ENCODE measurements around the gene RUFY4.
"Not testable (repeated sequence)": the region's sequence is repeated elsewhere in the genome, so short reads cannot be mapped to it uniquely, and the experiment has no call there.

RUFY4 gene

GRCh38 chr2:218097975-218098374 lies 28.9 kb downstream of the RUFY4 start:
- Histone ChIP-seq H3K4me3 (ENCODE audit: low read length, poor library complexity, severe bottlenecking) (no peak overlapping the region), H4K20me1 (ENCODE audit: insufficient read depth, low read length, poor library complexity, severe bottlenecking) (no peaks in the 10 kb centered on the region), H3K4me1 (ENCODE audit: insufficient read depth, low read length, poor library complexity, severe bottlenecking) (no peaks in the 10 kb centered on the region), H3K9me3 (ENCODE audit: insufficient read depth, low read depth, low read length) (no peaks in the 10 kb centered on the region), H3K79me2 (ENCODE audit: insufficient read depth, low read length) (no peaks in the 10 kb centered on the region), H3K9me2 (replicated peaks; ENCODE audit: low read depth, low read length) (no peaks in the 10 kb centered on the region), H3K36me3 (ENCODE audit: insufficient read depth, low read length) (no peaks in the 10 kb centered on the region), H3K4me2 (ENCODE audit: low read depth, low read length, poor library complexity, severe bottlenecking) (no peak overlapping the region), H3K27me3 (ENCODE audit: insufficient read depth, low read length, poor library complexity, severe bottlenecking) (no peaks in the 10 kb centered on the region), H3K9ac (ENCODE audit: low read depth, low read length, poor library complexity, severe bottlenecking) (no peak overlapping the region), H2AFZ (ENCODE audit: low read length) (no peak overlapping the region), H3F3A (ENCODE audit: low read depth) (no peaks in the 10 kb centered on the region)
- TF ChIP-seq CTCF (conservative IDR thresholded peaks at IDR 0.05; ENCODE audit: low read length), result no peak
- TF ChIP-seq EZH2phosphoT487 (IDR thresholded peaks at IDR 0.05; ENCODE audit: borderline replicate concordance), result no peak

- not testable (repeated sequence) for H4K20me1 ChIP-seq (ENCODE audit: insufficient read depth, low read length, poor library complexity, severe bottlenecking); H3K4me1 ChIP-seq (ENCODE audit: insufficient read depth, low read length, poor library complexity, severe bottlenecking); H3K4me3 ChIP-seq (ENCODE audit: low read length, poor library complexity, severe bottlenecking); H2AFZ ChIP-seq (ENCODE audit: low read length); H3K79me2 ChIP-seq (ENCODE audit: insufficient read depth, low read length); H3K9ac ChIP-seq (ENCODE audit: low read depth, low read length, poor library complexity, severe bottlenecking); H3K36me3 ChIP-seq (ENCODE audit: insufficient read depth, low read length); H3K4me2 ChIP-seq (ENCODE audit: low read depth, low read length, poor library complexity, severe bottlenecking); H3K27me3 ChIP-seq (ENCODE audit: insufficient read depth, low read length, poor library complexity, severe bottlenecking); H3K9me3 ChIP-seq (ENCODE audit: insufficient read depth, low read depth, low read length); H3F3A ChIP-seq (ENCODE audit: low read depth); H3K9me2 ChIP-seq (replicated peaks; ENCODE audit: low read depth, low read length)
Measured at GRCh38 chr2:218108834-218109233, 39.8 kb downstream of the RUFY4 start.

- H3F3A ChIP-seq (ENCODE audit: low read depth); H4K20me1 ChIP-seq (ENCODE audit: insufficient read depth, low read length, poor library complexity, severe bottlenecking); H3K36me3 ChIP-seq (ENCODE audit: insufficient read depth, low read length); H3K79me2 ChIP-seq (ENCODE audit: insufficient read depth, low read length); H3K4me2 ChIP-seq (ENCODE audit: low read depth, low read length, poor library complexity, severe bottlenecking); H3K9me3 ChIP-seq (ENCODE audit: insufficient read depth, low read depth, low read length); H3K4me1 ChIP-seq (ENCODE audit: insufficient read depth, low read length, poor library complexity, severe bottlenecking); H2AFZ ChIP-seq (ENCODE audit: low read length); H3K4me3 ChIP-seq (ENCODE audit: low read length, poor library complexity, severe bottlenecking); H3K27me3 ChIP-seq (ENCODE audit: insufficient read depth, low read length, poor library complexity, severe bottlenecking); H3K9me2 ChIP-seq (replicated peaks; ENCODE audit: low read depth, low read length); H3K9ac ChIP-seq (ENCODE audit: low read depth, low read length, poor library complexity, severe bottlenecking): not testable (repeated sequence)
Measured at GRCh38 chr2:218121789-218122188, 52.7 kb downstream of the RUFY4 start.

- H3K9me3 ChIP-seq (ENCODE audit: insufficient read depth, low read depth, low read length); H3K4me3 ChIP-seq (ENCODE audit: low read length, poor library complexity, severe bottlenecking); H3K9ac ChIP-seq (ENCODE audit: low read depth, low read length, poor library complexity, severe bottlenecking); H3K9me2 ChIP-seq (replicated peaks; ENCODE audit: low read depth, low read length); H2AFZ ChIP-seq (ENCODE audit: low read length); H3K79me2 ChIP-seq (ENCODE audit: insufficient read depth, low read length); H3K36me3 ChIP-seq (ENCODE audit: insufficient read depth, low read length); H3K4me2 ChIP-seq (ENCODE audit: low read depth, low read length, poor library complexity, severe bottlenecking); H3F3A ChIP-seq (ENCODE audit: low read depth); H3K4me1 ChIP-seq (ENCODE audit: insufficient read depth, low read length, poor library complexity, severe bottlenecking); H4K20me1 ChIP-seq (ENCODE audit: insufficient read depth, low read length, poor library complexity, severe bottlenecking); H3K27me3 ChIP-seq (ENCODE audit: insufficient read depth, low read length, poor library complexity, severe bottlenecking): not testable (repeated sequence)
Measured at GRCh38 chr2:218122286-218122685, 53.2 kb downstream of the RUFY4 start.

GRCh38 chr2:218123986-218124385 lies 54.9 kb downstream of the RUFY4 start:
- TF ChIP-seq CTCF (conservative IDR thresholded peaks at IDR 0.05; ENCODE audit: low read length), result no peak
- no peak for TF ChIP-seq EZH2phosphoT487 (IDR thresholded peaks at IDR 0.05; ENCODE audit: borderline replicate concordance)
- no peak overlapping the region for H3K4me2 ChIP-seq (ENCODE audit: low read depth, low read length, poor library complexity, severe bottlenecking)
- peaks cover 5% of the 10 kb centered on the region; the same call in 1 of the 2 replicates for H3K9me3 ChIP-seq (ENCODE audit: insufficient read depth, low read depth, low read length)
- no peaks in the 10 kb centered on the region for H3K4me1 ChIP-seq (ENCODE audit: insufficient read depth, low read length, poor library complexity, severe bottlenecking)
- H3K9me2 ChIP-seq (replicated peaks; ENCODE audit: low read depth, low read length), result no peaks in the 10 kb centered on the region
- no peaks in the 10 kb centered on the region for H3K27me3 ChIP-seq (ENCODE audit: insufficient read depth, low read length, poor library complexity, severe bottlenecking)
- no peak overlapping the region for H3K9ac ChIP-seq (ENCODE audit: low read depth, low read length, poor library complexity, severe bottlenecking)
- H3K36me3 ChIP-seq (ENCODE audit: insufficient read depth, low read length), result no peaks in the 10 kb centered on the region
- H3F3A ChIP-seq (ENCODE audit: low read depth), result no peaks in the 10 kb centered on the region
- H2AFZ ChIP-seq (ENCODE audit: low read length), result no peak overlapping the region
- no peak overlapping the region for H3K4me3 ChIP-seq (ENCODE audit: low read length, poor library complexity, severe bottlenecking)
- no peaks in the 10 kb centered on the region for H4K20me1 ChIP-seq (ENCODE audit: insufficient read depth, low read length, poor library complexity, severe bottlenecking)
- H3K79me2 ChIP-seq (ENCODE audit: insufficient read depth, low read length), result no peaks in the 10 kb centered on the region
